ENCODE measurements around the gene NAT8.

- TF ChIP-seq CTCF (IDR thresholded peaks at IDR 0.05) (no peak), POLR2A (IDR thresholded peaks at IDR 0.05) (no peak)
Measured at GRCh38 chr2:73640946-73641766, 1.1 kb downstream of the NAT8 start.

Measured in body of pancreas (tissue), 4 donors.